Measurements from ENCODE around the gene PRDM1. TPM values are rescaled to one million over a fixed set of nuclear protein-coding genes. Genes with fewer than 3 reads are reported as not detected.

Gene PRDM1
- total RNA-seq, 1 donor from 2014 or later, result 0.87 TPM

- ATAC-seq, result no peak
- intact Hi-C loops (cut with DNase I), result loop anchor here (5.0 to 10.0 kb wide), 2 partner anchors 95 to 353 kb away; no protein-coding TSS in a partner anchor
- DNase-seq (ENCODE audit: missing footprints), result no peak
Observed at GRCh38 chr6:106087548-106088325, 1.6 kb downstream of the PRDM1 start.

DNA sequence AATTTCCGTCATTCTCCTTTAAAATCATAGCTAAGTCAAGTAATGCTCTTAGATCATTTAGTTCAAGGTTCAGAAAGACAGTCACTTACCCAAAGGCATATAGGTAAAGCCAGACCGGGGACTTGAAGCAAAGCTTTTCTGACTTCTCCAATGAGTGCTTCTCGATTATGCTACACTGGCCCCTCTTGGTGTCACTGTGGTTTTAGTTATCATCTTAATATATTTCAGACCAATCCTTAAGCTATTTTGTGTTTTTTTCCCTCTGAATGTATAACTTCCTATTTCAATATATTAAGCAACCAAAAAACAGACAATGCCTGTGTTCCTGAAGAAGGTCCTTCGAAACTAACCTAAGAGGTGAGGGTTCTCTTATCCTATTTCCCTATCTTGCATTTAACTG is 3.9 kb downstream of the PRDM1 start:
- ATAC-seq, result no peak
- DNase-seq (ENCODE audit: missing footprints), result no peak
- intact Hi-C loops (cut with DNase I), result loop anchor here (10.0 kb wide), 1 partner anchor 235 kb away; the partner anchor contains the start of gene ATG5

DNA sequence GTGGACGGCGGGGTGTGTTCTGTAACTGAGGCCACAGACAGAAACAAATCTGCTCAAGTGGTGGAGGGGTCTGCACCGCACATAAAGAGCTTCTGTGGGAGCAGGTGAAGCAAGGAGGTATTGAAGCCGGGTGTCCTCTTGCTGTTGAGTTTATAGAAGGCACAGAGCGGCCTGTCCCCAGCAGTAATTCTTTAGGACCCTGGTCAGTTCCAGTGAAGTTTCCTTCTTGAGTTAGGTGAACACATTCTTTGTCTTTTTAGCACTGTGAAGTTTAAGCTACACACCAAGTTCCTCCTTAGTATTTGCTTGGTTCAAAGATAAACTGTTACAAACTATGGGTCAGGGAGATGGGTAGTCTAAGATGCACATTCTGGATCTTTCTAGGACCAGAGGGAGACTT is 6.1 kb downstream of the PRDM1 start:
- ATAC-seq (no peak), DNase-seq (ENCODE audit: missing footprints) (no peak)
- intact Hi-C loops (cut with DNase I), result loop anchor here (10.0 kb wide), 1 partner anchor 233 kb away; the partner anchor contains the start of gene ATG5

DNA sequence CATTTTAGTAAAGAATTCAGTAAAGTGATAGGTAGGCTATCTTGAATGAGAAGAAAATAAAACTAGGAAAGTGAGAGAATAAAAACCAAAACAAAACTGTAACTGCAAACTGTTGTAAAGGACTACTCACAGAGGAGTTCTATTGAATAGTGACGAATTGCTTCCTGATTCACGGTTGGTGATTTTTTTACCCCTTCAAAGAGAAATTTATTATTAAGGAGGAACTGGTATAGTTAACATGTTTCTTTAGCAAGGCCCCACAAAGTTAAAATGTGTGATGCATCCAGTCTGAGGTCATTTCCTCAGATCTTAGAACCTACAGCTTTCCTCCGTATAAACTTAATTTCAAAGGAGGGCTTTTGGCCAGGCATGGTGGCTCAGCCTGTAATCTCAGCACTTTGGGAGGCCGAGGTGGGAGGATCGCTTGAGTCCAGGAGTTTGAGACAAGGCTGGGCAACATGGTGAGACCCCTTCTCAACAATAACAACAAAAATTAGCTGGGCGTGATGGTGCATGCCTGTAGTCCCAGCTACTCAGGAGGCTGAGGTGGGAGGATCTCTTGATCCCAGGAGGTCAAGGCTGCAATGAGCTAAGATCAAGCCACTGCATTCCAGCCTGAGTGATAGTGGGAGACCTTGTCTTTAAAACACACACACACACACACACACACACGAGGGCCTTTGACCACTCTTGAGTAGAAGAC is 8.3 kb downstream of the PRDM1 start:
- intact Hi-C loops (cut with DNase I), result loop anchor here (10.0 kb wide), 1 partner anchor 230 kb away; the partner anchor contains the start of gene ATG5

GRCh38 chr6:106094964-106095335 is 8.8 kb downstream of the PRDM1 start:
- ATAC-seq (no peak), DNase-seq (ENCODE audit: missing footprints) (no peak)
- intact Hi-C loops (cut with DNase I), result loop anchor here (10.0 kb wide), 1 partner anchor 230 kb away; the partner anchor contains the start of gene ATG5

More for the DNA sequence above, 8.3 kb downstream of the PRDM1 start:
- no peak for ATAC-seq
- no peak for DNase-seq (ENCODE audit: missing footprints)

GRCh38 chr6:106097411-106098231 is 11.5 kb downstream of the PRDM1 start:
- intact Hi-C loops (cut with DNase I), result loop anchor here (10.0 kb wide), 1 partner anchor 227 kb away; the partner anchor contains the start of gene ATG5
- DNase-seq (ENCODE audit: missing footprints), result no peak
- ATAC-seq, result peak; percentile 54

DNA sequence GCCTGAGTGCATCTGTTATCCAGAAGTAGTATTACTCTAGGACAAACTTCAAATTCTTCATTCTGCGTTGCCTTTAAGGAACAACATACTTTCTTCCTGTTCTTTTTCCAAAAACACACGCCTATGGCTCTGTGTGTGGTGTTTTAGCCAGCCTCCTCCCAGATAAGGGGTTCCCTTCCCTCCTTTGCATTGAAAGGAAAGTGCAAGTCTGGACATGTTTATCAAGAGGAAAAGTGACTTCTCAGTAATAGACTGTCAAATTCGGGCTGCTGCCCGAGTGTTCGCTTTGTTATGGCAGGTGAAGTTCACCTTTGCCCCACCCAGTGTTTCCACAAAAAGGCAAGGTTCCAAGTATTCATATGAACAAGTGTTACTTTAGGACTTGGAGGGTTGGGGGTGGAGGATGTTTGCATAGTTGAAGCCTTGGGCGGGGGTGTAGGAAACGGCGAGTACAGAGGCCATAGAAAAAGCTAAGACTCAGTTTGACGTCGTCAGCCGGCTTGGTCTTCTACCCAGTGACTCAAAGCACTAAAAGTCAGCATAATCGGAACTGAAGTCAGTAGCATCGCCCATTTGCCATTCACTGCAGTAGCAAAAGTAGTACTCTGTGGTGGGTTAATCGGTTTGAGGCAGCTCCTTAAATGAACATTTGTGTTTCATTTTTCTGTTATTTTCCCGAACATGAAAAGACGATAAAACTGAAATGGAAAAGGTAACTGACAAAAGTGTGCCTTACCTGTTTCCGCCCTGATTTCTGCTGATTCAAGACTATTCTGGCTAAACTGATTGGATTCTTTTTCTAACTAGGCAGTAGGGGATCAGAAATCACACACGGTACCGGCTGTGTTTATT is 12.5 kb downstream of the PRDM1 start:
- peak; percentile 38 for ATAC-seq
- intact Hi-C loops (cut with DNase I), result loop anchor here (10.0 kb wide), 1 partner anchor 226 kb away; the partner anchor contains the start of gene ATG5
- DNase-seq (ENCODE audit: missing footprints), result no peak

GRCh38 chr6:106099235-106099537 is 13.1 kb downstream of the PRDM1 start:
- ATAC-seq (no peak), DNase-seq (ENCODE audit: missing footprints) (no peak)
- intact Hi-C loops (cut with DNase I), result loop anchor here (10.0 kb wide), 1 partner anchor 226 kb away; the partner anchor contains the start of gene ATG5

GRCh38 chr6:106100755-106101154 is 14.6 kb downstream of the PRDM1 start:
- DNase-seq (ENCODE audit: missing footprints), result no peak
- intact Hi-C loops (cut with DNase I), result no loop called here
- no peak for ATAC-seq

DNA sequence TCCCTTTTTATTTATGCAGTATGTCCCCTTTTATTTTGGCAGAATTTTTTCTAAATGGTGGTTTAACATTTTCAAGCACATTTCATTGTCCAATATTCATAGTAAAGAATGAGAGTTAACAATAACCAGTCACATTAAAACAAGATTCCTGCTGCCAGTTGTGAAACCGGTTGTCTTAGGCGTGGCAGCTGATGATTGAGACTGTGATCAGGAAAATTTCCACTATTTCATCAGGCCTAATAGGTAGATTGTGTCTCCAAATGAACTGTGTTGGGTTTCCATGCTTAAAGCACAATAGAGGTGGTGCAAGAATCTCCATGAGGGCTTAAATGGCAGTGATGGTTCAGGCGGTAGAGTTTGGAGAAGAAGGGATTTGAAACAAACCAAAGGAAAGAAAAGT is 15.3 kb downstream of the PRDM1 start:
- ATAC-seq (no peak), DNase-seq (ENCODE audit: missing footprints) (no peak)
- intact Hi-C loops (cut with DNase I), result no loop called here

GRCh38 chr6:106102034-106102433 is 15.9 kb downstream of the PRDM1 start:
- ATAC-seq (no peak), DNase-seq (ENCODE audit: missing footprints) (no peak)
- intact Hi-C loops (cut with DNase I), result no loop called here

GRCh38 chr6:106102967-106103727 is 17.0 kb downstream of the PRDM1 start:
- ATAC-seq, result no peak
- intact Hi-C loops (cut with DNase I), result no loop called here
- no peak for DNase-seq (ENCODE audit: missing footprints)

- intact Hi-C loops (cut with DNase I), result no loop called here
- ATAC-seq, result no peak
- no peak for DNase-seq (ENCODE audit: missing footprints)
Observed at GRCh38 chr6:106103728-106104109, 17.6 kb downstream of the PRDM1 start.

DNA sequence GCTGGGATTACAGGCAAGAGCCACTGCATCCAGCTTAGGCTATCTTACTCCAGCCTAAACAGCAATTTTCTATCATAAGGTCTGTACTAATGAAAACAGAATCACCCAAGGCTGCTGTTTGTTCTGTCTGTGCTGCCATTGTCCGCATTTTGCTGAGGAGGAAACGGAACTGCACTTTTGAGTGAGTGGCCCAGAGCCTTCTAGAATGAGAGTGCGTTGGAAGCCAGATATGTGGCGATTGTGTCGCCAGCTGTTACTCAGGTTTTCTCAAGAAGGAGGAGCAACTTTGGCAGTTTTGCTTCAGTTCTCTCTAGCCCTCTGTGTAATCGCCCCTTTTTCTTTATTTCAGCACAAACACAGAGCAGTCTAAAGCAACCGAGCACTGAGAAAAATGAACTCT is 18.3 kb downstream of the PRDM1 start:
- no peak for DNase-seq (ENCODE audit: missing footprints)
- intact Hi-C loops (cut with DNase I), result no loop called here
- no peak for ATAC-seq

- intact Hi-C loops (cut with DNase I), result no loop called here
- DNase-seq (ENCODE audit: missing footprints), result no peak
- ATAC-seq, result no peak
Observed at GRCh38 chr6:106104941-106105340, 18.8 kb downstream of the PRDM1 start.

DNA sequence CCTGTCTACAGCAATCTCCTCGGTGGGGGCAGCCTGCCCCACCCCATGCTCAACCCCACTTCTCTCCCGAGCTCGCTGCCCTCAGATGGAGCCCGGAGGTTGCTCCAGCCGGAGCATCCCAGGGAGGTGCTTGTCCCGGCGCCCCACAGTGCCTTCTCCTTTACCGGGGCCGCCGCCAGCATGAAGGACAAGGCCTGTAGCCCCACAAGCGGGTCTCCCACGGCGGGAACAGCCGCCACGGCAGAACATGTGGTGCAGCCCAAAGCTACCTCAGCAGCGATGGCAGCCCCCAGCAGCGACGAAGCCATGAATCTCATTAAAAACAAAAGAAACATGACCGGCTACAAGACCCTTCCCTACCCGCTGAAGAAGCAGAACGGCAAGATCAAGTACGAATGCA is 19.4 kb downstream of the PRDM1 start:
- intact Hi-C loops (cut with DNase I), result no loop called here

GRCh38 chr6:106106276-106107042 is 20.3 kb downstream of the PRDM1 start:
- DNase-seq (ENCODE audit: missing footprints), result no peak
- no peak for ATAC-seq
- intact Hi-C loops (cut with DNase I), result no loop called here

More for the DNA sequence above, 19.4 kb downstream of the PRDM1 start:
- ATAC-seq (no peak), DNase-seq (ENCODE audit: missing footprints) (no peak)

Measured in Right ventricle myocardium inferior (tissue), 1 donor.